ENCODE data around the gene MCOLN3.

DNA sequence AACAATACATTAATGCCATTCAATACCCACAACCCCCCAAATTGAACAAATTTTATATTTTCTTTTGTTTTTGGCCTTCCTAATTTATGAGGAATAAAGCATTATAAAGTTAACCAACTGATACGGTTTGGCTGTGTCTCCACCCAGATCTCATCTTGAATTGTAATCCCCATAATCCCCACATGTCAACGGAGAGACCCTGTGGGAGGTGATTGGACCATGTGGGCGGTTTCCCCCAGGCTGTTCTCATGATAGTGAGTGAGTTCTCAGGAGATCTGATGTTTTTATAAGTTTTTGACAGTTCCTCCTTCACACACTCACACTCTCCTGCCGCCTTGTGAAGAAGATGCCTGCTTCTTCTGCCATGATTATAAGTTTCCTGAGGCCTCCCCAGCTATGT is 6.4 kb upstream of the MCOLN3 start:
- TF ChIP-seq, protein P1, sequence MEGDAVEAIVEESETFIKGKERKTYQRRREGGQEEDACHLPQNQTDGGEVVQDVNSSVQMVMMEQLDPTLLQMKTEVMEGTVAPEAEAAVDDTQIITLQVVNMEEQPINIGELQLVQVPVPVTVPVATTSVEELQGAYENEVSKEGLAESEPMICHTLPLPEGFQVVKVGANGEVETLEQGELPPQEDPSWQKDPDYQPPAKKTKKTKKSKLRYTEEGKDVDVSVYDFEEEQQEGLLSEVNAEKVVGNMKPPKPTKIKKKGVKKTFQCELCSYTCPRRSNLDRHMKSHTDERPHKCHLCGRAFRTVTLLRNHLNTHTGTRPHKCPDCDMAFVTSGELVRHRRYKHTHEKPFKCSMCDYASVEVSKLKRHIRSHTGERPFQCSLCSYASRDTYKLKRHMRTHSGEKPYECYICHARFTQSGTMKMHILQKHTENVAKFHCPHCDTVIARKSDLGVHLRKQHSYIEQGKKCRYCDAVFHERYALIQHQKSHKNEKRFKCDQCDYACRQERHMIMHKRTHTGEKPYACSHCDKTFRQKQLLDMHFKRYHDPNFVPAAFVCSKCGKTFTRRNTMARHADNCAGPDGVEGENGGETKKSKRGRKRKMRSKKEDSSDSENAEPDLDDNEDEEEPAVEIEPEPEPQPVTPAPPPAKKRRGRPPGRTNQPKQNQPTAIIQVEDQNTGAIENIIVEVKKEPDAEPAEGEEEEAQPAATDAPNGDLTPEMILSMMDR (IDR thresholded peaks at IDR 0.05) = no peak
- TF ChIP-seq POLR2A (IDR thresholded peaks at IDR 0.05) = no peak
